Fibroblast of mammary gland (primary cell): Measurements from ENCODE around the gene PPIA.

Experiments
- DNase-seq: peaks from one replicate; pipeline ENCODE4 v3.0.0-alpha.2; 2010; ENCODE audit warnings: low read depth
- H3K4me3 ChIP-seq: 2 replicates; pipeline ENCODE4 v1.5.1; 2011; ENCODE audit warnings: low read depth, mild to moderate bottlenecking, low read length, moderate library complexity; ENCODE audit not compliant: control insufficient read depth
- TF ChIP-seq, protein P1 (sequence below): conservative IDR thresholded peaks from 2 replicates; pipeline ENCODE4 v1.5.1; 2011; ENCODE audit warnings: low read depth, low read length, inconsistent platforms; ENCODE audit not compliant: control insufficient read depth, insufficient read depth

The PPIA gene

DNA sequence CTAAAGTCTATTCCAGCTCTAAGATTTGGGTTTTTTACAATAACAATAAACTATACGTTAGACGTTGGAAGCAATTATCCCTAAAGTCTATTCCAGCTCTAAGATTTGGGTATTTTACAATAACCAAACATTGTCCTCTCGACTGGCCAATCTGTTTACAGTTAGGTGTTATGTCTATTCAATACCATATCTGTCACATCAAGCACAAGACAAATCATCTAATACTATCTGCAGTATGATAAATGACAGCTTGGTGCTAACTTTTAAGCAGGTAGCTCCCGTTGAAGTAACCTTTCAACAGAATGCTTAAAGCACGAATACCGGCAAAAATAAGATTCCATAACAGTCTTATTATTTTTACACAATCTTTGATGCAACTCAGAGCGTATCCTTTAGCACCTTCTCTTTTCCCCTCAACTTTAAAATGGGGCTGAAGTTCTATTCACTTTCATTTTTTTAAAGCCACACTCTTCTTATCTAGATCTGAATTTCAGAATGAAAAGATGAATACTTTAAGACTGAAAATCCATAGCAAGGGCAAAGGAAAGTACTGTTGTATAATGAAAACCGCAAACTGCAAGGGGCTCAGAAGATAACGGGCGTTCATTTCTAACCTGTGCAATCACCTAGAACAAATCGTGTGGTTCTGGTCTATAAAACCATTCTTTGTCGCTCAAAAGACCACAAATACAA is 50.5 kb downstream of the PPIA start:
- DNase-seq: no peak
- TF ChIP-seq, protein P1, sequence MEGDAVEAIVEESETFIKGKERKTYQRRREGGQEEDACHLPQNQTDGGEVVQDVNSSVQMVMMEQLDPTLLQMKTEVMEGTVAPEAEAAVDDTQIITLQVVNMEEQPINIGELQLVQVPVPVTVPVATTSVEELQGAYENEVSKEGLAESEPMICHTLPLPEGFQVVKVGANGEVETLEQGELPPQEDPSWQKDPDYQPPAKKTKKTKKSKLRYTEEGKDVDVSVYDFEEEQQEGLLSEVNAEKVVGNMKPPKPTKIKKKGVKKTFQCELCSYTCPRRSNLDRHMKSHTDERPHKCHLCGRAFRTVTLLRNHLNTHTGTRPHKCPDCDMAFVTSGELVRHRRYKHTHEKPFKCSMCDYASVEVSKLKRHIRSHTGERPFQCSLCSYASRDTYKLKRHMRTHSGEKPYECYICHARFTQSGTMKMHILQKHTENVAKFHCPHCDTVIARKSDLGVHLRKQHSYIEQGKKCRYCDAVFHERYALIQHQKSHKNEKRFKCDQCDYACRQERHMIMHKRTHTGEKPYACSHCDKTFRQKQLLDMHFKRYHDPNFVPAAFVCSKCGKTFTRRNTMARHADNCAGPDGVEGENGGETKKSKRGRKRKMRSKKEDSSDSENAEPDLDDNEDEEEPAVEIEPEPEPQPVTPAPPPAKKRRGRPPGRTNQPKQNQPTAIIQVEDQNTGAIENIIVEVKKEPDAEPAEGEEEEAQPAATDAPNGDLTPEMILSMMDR: no peak
- H3K4me3 ChIP-seq: peak overlapping the region; percentile 77

DNA sequence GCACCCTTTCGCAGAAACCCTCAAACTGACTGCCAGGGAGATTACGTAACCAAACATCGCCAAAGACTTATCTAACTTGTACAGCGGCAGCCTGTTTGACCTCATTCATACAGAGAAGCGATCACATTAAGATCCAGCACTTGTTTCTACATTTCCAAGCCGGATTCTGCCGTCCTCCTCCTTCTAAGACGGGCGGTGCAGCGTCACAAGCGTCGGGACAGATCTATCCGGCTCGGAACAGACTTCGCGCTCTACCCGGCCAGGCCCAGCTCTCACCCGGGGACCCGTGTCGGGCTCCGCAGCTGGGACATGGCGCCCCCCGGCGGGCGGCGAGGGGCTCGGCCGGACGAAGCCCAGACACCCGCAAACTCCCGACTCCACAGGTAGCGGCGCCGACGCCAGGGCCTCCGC is 51.0 kb downstream of the PPIA start:
- peak overlapping the region; percentile 77 for H3K4me3 ChIP-seq
- TF ChIP-seq, protein P1: no peak
- DNase-seq: peak; percentile 78

DNA sequence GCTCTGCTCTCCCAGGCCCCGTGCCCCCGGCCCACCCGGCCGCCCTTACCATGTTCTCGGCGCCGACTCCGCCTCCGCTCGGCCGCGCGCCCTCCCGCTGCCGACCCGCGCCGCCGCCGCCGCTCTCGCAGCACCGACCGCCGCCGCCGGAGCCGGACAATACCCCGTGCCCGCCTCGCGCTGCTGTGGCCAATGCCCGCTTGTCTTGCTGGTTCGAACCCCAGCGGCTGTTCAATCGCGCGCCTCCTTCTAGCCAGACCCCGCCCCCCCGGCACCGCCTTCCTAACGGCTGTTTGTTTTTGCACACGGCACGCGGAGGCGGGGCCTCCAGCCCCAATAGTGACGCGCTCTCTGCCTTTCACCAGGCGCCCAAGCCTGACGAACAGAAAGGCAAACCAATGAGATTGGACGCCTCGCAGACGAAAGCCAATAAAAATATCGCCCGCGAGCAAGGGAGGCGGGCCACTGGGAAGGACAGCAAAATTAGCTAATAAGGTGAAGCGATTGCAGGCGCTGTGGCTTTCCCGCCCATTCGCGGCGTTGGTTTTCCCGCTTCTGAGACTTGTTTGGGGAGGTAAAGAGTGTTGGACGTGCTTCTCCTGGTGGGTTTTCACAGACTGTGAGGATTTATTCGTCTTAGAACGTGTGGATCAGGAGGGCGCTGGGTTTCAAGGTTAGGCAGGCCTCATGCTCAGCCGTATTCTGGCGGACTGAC is 51.6 kb downstream of the PPIA start, which contains the start of gene H2AZ2:
Gene H2AZ2, minus strand, starts transcription at position 168 of the 715 bp plus-strand sequence. Its CDS starts 116 bp downstream, at position 52.
- peak; percentile 100 for DNase-seq
- peak within 1 kb of the TSS; percentile 84 for H3K4me3 ChIP-seq
- TF ChIP-seq, protein P1: no peak

DNA sequence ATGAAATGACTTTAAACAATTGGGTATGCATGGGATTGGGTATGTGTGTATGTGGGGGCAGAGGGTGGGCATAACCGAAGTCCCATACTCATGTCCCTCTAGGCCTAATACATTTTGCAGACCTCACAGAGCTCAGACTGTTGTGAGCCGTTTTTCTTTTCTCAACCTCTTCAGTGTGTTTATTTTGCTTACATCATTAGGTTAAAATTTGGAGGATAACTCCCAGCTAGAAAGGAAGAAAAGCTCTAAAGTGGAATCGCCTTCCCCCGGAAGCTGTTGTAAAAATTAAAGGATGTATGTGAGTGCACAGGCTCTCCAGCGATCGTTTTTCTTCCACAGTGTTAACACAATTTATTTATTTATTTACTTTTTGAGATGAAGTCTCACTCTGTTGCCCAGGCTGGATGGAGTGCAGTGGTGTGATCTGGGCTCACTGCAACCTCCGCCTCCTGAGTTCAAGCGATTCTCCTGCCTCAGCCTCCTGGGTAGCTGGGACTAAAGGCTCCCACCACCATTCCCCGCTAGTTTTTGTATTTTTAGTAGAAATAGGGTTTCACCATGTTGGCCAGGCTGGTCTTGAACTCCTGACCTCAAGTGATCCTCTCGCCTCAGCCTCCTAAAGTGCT is 52.9 kb downstream of the PPIA start:
- peak overlapping the region; percentile 84 for H3K4me3 ChIP-seq
- TF ChIP-seq, protein P1: no peak
- no peak for DNase-seq

GRCh38 chr7:44849885-44850544 is 53.5 kb downstream of the PPIA start:
- TF ChIP-seq, protein P1: no peak
- no peak for DNase-seq
- H3K4me3 ChIP-seq: no peak overlapping the region

GRCh38 chr7:44852590-44852989 is 56.1 kb downstream of the PPIA start:
- no peak for DNase-seq
- no peak overlapping the region for H3K4me3 ChIP-seq
- TF ChIP-seq, protein P1: no peak
